Left renal pelvis (tissue), 4 donors: ENCODE data around the gene SEC14L5. TPM values are rescaled to one million over a fixed set of nuclear protein-coding genes. Genes with fewer than 3 reads are reported as not detected.

Source experiments
- DNase-seq, 4 donors: peaks; one replicate each; pipeline ENCODE4 v3.0.0-alpha.2; 2013; ENCODE audit warnings: low read depth in 4 of 4, low spot score in 3 of 4
- polyA plus RNA-seq, 4 donors: library from polyadenylated mRNA; unstranded; fragments of 120-200 nt; gene quantifications; one replicate each; pipeline ENCODE4 v1.2.1, GENCODE V29; 2013; ENCODE audit not compliant: insufficient read length in 4 of 4

The SEC14L5 gene
- polyA plus RNA-seq, 4 donors: 0.13 to 0.38 (median 0.16) TPM

DNA sequence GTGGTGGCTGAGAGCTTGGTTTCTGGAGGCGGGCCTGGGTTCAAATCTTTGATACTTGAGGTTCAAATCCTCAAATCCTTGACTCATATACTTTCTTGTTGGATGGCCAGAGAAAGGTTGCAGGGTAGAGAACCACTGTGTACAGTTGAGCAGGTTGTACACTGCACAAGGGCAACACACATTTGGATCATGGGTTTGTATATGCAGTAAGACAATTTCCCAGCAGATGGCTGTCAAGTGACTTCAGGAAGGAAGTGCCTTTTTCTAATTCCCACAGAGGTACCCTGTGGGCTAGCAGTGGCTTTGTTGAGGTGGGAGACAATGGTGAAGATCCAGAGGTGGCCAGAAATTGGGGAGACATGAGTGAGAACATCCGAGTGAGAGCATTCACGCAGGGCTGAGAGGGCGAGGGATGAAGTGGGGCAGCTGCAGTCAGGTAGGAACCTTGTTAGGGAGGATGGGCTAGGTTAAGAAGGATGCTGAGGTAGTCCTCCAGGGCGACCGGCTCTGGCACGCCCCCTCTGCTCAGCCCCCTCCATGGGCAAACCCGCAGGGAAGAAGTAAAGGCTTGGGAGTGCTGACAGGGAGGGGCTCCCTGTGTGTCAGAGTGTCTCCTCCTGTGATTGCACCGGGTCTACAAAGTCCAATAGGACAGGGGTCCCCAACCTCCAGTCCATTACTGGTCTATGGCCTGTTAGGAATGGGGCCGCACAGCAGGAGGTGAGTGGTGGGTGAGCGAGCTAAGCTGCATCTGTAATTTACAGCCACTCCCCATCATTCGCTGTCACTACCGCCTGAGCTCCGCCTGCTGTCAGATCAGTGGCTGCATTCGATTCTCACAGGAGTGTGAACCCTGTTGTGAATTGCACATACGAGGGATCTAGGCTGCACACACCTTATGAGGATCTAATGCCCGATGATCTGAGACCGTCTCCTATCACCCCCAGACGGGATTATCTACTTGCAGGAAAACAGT, 104.9 kb downstream of the SEC14L5 start:
- DNase-seq: no peak

DNA sequence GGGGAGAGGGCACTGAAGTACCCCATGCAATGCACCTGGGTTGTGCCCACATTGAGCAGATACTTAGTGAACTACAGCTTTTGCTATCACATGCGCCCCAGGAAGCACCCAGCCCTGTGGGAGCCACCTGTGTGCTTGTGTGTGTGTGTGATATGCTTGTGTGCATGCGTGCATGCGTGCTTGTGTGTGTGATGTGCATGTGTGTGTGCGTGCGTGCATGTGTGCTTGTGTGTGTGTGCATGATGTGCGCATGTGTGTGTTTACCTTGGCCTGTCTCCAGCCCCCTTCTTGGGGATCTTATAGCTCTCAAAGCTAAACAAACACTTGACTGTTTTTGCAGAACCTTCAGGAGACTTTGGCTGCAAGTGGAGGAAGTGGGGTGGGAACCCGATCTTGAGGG, 106.8 kb downstream of the SEC14L5 start:
- no peak for DNase-seq

DNA sequence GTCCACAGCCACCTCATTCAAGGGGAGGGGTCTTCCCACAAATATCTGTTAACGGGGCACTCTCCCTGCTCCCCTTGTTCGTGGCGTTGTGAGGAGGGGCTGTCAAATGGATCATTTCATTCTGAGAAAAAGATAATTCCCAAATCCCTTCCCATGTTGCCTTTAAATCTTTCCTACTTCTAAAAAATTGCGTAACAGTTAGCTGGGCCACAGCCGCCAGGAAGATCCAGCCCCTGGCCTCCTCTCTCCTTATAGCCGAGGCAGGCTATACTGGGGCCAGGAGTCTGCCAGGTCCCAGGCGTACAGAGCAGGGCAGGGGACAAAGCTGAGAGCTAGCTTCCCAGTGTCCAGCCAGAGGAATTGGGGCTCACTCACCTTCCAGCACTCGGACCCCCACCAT, 107.2 kb downstream of the SEC14L5 start:
- DNase-seq: no peak

DNA sequence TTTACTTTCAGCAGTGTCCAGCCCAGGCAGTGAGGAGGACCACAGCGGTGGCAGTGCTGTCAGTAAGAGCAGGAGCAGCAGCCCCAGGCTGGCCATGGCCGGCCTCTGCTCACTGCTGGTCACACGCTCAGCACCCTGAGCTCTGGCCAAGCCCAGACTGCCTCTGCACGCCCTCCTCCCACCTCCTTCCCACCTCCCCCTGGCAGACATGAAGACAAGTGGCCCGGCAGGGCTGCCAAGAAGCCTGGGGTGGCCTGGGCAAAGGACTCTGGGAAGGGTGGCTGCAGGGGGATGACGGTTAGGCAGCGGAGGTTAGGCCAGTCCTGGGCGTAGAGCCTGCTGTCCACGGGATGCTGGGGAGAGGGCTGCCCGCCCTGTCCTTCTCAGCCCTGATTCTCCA, 107.7 kb downstream of the SEC14L5 start, which contains the start of gene C16orf89:
Gene C16orf89 (minus strand): TSS at position 144 of the 400 bp plus-strand sequence. CDS start 48 bp downstream, at position 96.
- no peak for DNase-seq

DNA sequence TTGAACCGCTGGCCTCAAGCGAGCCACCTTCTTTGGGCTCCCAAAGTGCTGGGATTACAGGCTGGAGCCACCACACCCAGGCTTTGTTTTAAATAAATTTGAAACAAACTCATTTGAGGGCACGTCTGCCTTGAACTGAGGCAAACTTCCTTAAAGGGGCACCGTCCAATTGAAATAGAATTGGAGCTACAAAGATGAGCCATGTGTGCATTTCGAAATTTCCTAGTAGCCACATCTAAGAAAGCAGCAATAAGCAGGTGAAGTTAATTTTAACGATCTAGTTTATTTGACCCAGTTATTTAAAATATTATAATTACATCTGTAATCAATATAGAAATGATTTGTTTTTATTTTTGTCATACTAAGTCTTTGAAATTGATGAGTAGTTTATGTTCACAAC, 108.4 kb downstream of the SEC14L5 start:
- no peak for DNase-seq

Other genes with a start within 250 kb of the SEC14L5 start
- 10 to 100 TPM; 17.0 to 36.0 (median 22.6) TPM for gene ANKS3, start 224.1 kb upstream of the SEC14L5 start, polyA plus RNA-seq
- gene DNAAF8, start 223.8 kb upstream of the SEC14L5 start, polyA plus RNA-seq: 1 to 10 TPM in 3 of 4 donors, under 1 TPM in 1; 0.86 to 2.3 (median 2.0) TPM
- gene ZNF500, start 191.2 kb upstream of the SEC14L5 start, polyA plus RNA-seq: 10 to 100 TPM; 12.7 to 21.5 (median 15.5) TPM
- gene SEPTIN12, start 170.0 kb upstream of the SEC14L5 start, polyA plus RNA-seq: not detected
- gene SMIM22, start 163.0 kb upstream of the SEC14L5 start, polyA plus RNA-seq: 10 to 100 TPM in 3 of 4 donors, under 1 TPM in 1; 0.25 to 13.5 (median 11.2) TPM
- 10 to 100 TPM; 33.8 to 46.5 (median 37.3) TPM for gene ROGDI, start 155.7 kb upstream of the SEC14L5 start, polyA plus RNA-seq
- gene GLYR1, start 111.0 kb upstream of the SEC14L5 start, polyA plus RNA-seq: 100 to 1,000 TPM in 3 of 4 donors, 10 to 100 TPM in 1; 70.6 to 150 (median 140) TPM
- 10 to 100 TPM; 22.2 to 36.5 (median 32.5) TPM for gene UBN1, start 110.8 kb upstream of the SEC14L5 start, polyA plus RNA-seq
- 10 to 100 TPM in 3 of 4 donors, 1 to 10 TPM in 1; 3.7 to 40.1 (median 28.3) TPM for gene PPL, start 21.2 kb upstream of the SEC14L5 start, polyA plus RNA-seq
- 10 to 100 TPM in 1 of 4 donors, 1 to 10 TPM in 3; 5.3 to 15.5 (median 9.0) TPM for gene NAGPA, start 75.6 kb downstream of the SEC14L5 start, polyA plus RNA-seq
- 1 to 10 TPM; 3.7 to 7.8 (median 5.9) TPM for gene C16orf89, start 107.6 kb downstream of the SEC14L5 start, polyA plus RNA-seq
- gene ALG1, start 113.5 kb downstream of the SEC14L5 start, polyA plus RNA-seq: 10 to 100 TPM; 15.4 to 25.0 (median 22.5) TPM
- 10 to 100 TPM; 10.7 to 16.2 (median 13.5) TPM for gene EEF2KMT, start 139.5 kb downstream of the SEC14L5 start, polyA plus RNA-seq